Ishikawa (cell line): ENCODE data around the gene INO80C.

Source experiments
- CEBPB ChIP-seq: IDR thresholded peaks from 2 replicates; pipeline ENCODE4 v1.6.1; 2012
- CREB1 ChIP-seq: IDR thresholded peaks from 2 replicates; pipeline ENCODE4 v1.6.1; 2012; ENCODE audit warnings: low read depth
- EGR1 ChIP-seq: IDR thresholded peaks from 2 replicates; pipeline ENCODE4 v1.6.1; 2012
- EP300 ChIP-seq: IDR thresholded peaks from 2 replicates; pipeline ENCODE4 v1.6.1; 2012; ENCODE audit warnings: borderline replicate concordance
- FOXM1 ChIP-seq: IDR thresholded peaks from 2 replicates; pipeline ENCODE4 v1.6.1; 2012; ENCODE audit warnings: low read depth, borderline replicate concordance
- MAX ChIP-seq: IDR thresholded peaks from 2 replicates; pipeline ENCODE4 v1.6.1; 2012
- NFIC ChIP-seq: IDR thresholded peaks from 2 replicates; pipeline ENCODE4 v1.6.1; 2012
- RAD21 ChIP-seq: IDR thresholded peaks from 2 replicates; pipeline ENCODE4 v1.6.1; 2012; ENCODE audit warnings: low read depth
- REST ChIP-seq: IDR thresholded peaks from 2 replicates; pipeline ENCODE4 v1.6.1; 2012; ENCODE audit warnings: low read depth, mild to moderate bottlenecking
- TAF1 ChIP-seq: IDR thresholded peaks from 2 replicates; pipeline ENCODE4 v1.6.1; 2012; ENCODE audit warnings: low read depth, mild to moderate bottlenecking
- TCF12 ChIP-seq: IDR thresholded peaks from 2 replicates; pipeline ENCODE4 v1.6.1; 2012; ENCODE audit warnings: low read depth
- TEAD4 ChIP-seq: IDR thresholded peaks from 2 replicates; pipeline ENCODE4 v1.6.1; 2012
- USF1 ChIP-seq: IDR thresholded peaks from 2 replicates; pipeline ENCODE4 v1.6.1; 2012
- YY1 ChIP-seq: IDR thresholded peaks from 2 replicates; pipeline ENCODE4 v1.6.1; 2012; ENCODE audit warnings: low read depth
- ZBTB7A ChIP-seq: IDR thresholded peaks from 2 replicates; pipeline ENCODE4 v1.6.1; 2012; ENCODE audit warnings: low read depth

INO80C gene

GRCh38 chr18:35497370-35498197 is at the start of gene INO80C:
TSS of gene INO80C (minus strand) at chr18:35497960. CDS start at chr18:35497874, 86 bp downstream.
- no peak for TF ChIP-seq REST
- TF ChIP-seq EGR1, result no peak
- TF ChIP-seq MAX, result peak; percentile 91
- TF ChIP-seq CEBPB, result 0 out of 2 replicates have a peak, but pooled peaks have one; percentile 2
- TF ChIP-seq TCF12, result peak; percentile 64
- TF ChIP-seq NFIC, result peak; percentile 18; the same call in 1 of the 2 replicates
- peak; percentile 80 for TF ChIP-seq TAF1
- TF ChIP-seq RAD21, result peak; percentile 36
- TF ChIP-seq TEAD4, result peak; percentile 60
- TF ChIP-seq YY1, result peak; percentile 75
- 0 out of 2 replicates have a peak, but pooled peaks have one; percentile 12 for TF ChIP-seq EP300
- no peak for TF ChIP-seq ZBTB7A
- TF ChIP-seq CREB1, result no peak; the same call in 1 of the 2 replicates
- TF ChIP-seq USF1, result peak; percentile 33
- peak; percentile 17; the same call in 1 of the 2 replicates for TF ChIP-seq FOXM1

GRCh38 chr18:35547008-35547605 is 49.3 kb upstream of the INO80C start:
- TF ChIP-seq NFIC, result no peak
- no peak for TF ChIP-seq RAD21
- no peak for TF ChIP-seq FOXM1
- TF ChIP-seq EP300, result no peak

GRCh38 chr18:35542356-35542755 is 44.6 kb upstream of the INO80C start:
- TF ChIP-seq ZBTB7A (no peak), TAF1 (no peak), EP300 (no peak), REST (no peak), FOXM1 (no peak), USF1 (no peak), NFIC (no peak), TCF12 (no peak), TEAD4 (no peak)

- TF ChIP-seq TCF12 (no peak), REST (no peak), RAD21 (no peak), ZBTB7A (no peak), EGR1 (no peak), TAF1 (no peak), NFIC (no peak), CREB1 (no peak), USF1 (no peak), YY1 (no peak), EP300 (no peak), CEBPB (no peak)
Measured at GRCh38 chr18:35535297-35535696, 37.5 kb upstream of the INO80C start.
